ENCODE measurements around the gene HK2.

Gene HK2

DNA sequence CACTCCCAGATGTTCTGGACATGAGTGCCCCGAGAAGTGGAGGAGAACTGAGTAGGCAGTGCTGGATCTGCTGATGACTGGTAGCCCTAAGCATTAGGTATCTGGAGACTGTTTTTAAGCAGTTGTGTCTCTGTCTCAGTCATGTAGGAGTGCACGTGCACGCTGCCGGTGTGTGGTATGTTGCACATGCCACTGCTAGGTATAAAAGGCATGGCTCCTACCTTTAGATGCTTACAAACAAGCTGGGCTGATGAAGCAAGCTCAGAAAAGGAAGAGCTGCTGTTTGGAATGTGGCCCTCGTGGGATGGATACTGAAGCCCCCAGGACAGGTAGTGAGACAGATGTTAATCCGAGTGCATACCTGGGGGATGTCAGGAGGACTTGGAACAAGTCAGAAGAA, 49.1 kb downstream of the HK2 start:
- Histone ChIP-seq H3K27me3 (ENCODE audit: insufficient read depth, poor library complexity, severe bottlenecking) (no peaks in the 10 kb centered on the region), H3K4me3 (replicated peaks; ENCODE audit: insufficient read depth, low read length) (no peak overlapping the region), H3K27ac (replicated peaks) (no peak overlapping the region)
- no peak for DNase-seq (ENCODE audit: low read depth in 1 of 2, low spot score in 1 of 2)
- no peak for TF ChIP-seq POLR2AphosphoS5 (IDR thresholded peaks at IDR 0.05; ENCODE audit: low read depth)
- no peak for TF ChIP-seq GABPA (IDR thresholded peaks at IDR 0.05; ENCODE audit: low read depth)
- TF ChIP-seq REST (IDR thresholded peaks at IDR 0.05; ENCODE audit: insufficient replicate concordance, low read depth): no peak
- TF ChIP-seq, protein P1, sequence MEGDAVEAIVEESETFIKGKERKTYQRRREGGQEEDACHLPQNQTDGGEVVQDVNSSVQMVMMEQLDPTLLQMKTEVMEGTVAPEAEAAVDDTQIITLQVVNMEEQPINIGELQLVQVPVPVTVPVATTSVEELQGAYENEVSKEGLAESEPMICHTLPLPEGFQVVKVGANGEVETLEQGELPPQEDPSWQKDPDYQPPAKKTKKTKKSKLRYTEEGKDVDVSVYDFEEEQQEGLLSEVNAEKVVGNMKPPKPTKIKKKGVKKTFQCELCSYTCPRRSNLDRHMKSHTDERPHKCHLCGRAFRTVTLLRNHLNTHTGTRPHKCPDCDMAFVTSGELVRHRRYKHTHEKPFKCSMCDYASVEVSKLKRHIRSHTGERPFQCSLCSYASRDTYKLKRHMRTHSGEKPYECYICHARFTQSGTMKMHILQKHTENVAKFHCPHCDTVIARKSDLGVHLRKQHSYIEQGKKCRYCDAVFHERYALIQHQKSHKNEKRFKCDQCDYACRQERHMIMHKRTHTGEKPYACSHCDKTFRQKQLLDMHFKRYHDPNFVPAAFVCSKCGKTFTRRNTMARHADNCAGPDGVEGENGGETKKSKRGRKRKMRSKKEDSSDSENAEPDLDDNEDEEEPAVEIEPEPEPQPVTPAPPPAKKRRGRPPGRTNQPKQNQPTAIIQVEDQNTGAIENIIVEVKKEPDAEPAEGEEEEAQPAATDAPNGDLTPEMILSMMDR (IDR thresholded peaks at IDR 0.05; ENCODE audit: insufficient read depth, low read length): no peak
- TF ChIP-seq SPI1 (IDR thresholded peaks at IDR 0.05; ENCODE audit: borderline replicate concordance, low read depth): no peak

DNA sequence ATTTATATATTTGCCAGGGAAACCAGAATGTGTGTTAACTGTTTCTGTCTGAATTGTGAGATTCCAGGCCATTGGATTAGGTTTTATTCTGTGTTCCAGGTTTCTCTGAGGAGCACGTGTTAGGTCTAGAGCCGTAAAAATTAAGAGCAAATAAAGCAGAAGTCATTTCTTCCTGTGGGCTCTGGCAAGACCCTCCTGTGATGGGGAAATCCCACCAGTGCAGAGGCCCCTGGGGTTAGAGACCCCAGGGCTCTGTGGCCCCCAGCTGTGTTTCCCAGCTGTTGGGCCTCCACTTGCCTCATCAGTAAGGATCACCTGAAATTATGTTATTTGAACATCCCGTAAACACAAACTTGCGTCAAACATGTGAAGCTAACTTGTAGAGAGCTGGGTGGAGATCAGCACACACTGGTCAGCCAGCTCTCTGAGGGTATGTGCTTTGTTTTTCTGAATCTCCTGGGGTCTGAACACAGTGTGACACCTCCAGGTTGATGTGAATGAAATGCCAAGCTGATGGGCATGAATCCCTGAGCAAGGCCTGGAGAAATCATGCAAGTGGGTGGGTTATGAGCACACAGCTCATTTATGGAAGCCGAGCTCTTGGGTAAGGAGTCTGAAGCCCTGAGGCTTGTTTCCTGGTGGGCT, 50.3 kb downstream of the HK2 start:
- Histone ChIP-seq H3K4me3 (replicated peaks; ENCODE audit: insufficient read depth, low read length) (no peak overlapping the region), H3K27me3 (ENCODE audit: insufficient read depth, poor library complexity, severe bottlenecking) (no peaks in the 10 kb centered on the region), H3K27ac (replicated peaks) (peak overlapping the region; percentile 48)
- DNase-seq (ENCODE audit: low read depth in 1 of 2, low spot score in 1 of 2): peak in 1 of 2 experiments; percentile 75
- TF ChIP-seq, protein P1 (IDR thresholded peaks at IDR 0.05; ENCODE audit: insufficient read depth, low read length): no peak
- TF ChIP-seq SPI1 (IDR thresholded peaks at IDR 0.05; ENCODE audit: borderline replicate concordance, low read depth) (peak; percentile 80), POLR2AphosphoS5 (IDR thresholded peaks at IDR 0.05; ENCODE audit: low read depth) (peak; percentile 60; the same call in 1 of the 2 replicates)

GRCh38 chr2:74884866-74885265, 50.9 kb downstream of the HK2 start:
- DNase-seq (ENCODE audit: low read depth in 1 of 2, low spot score in 1 of 2): no peak
- Histone ChIP-seq H3K27ac (replicated peaks) (peak overlapping the region; percentile 48), H3K4me3 (replicated peaks; ENCODE audit: insufficient read depth, low read length) (no peak overlapping the region), H3K27me3 (ENCODE audit: insufficient read depth, poor library complexity, severe bottlenecking) (no peaks in the 10 kb centered on the region)
- no peak for TF ChIP-seq POLR2AphosphoS5 (IDR thresholded peaks at IDR 0.05; ENCODE audit: low read depth)
- no peak for TF ChIP-seq REST (IDR thresholded peaks at IDR 0.05; ENCODE audit: insufficient replicate concordance, low read depth)
- TF ChIP-seq, protein P1 (IDR thresholded peaks at IDR 0.05; ENCODE audit: insufficient read depth, low read length): no peak
- TF ChIP-seq GABPA (IDR thresholded peaks at IDR 0.05; ENCODE audit: low read depth): no peak
- TF ChIP-seq SPI1 (IDR thresholded peaks at IDR 0.05; ENCODE audit: borderline replicate concordance, low read depth): no peak

DNA sequence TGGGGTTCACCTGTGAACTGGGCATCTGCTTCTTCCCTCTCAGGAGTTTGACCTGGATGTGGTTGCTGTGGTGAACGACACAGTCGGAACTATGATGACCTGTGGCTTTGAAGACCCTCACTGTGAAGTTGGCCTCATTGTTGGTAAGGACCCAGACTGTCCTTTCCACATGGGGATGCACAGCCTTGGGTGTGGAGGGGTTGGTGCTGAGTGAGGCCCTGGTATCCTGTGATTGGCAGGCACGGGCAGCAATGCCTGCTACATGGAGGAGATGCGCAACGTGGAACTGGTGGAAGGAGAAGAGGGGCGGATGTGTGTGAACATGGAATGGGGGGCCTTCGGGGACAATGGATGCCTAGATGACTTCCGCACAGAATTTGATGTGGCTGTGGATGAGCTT, 52.3 kb downstream of the HK2 start:
- H3K4me3 ChIP-seq (replicated peaks; ENCODE audit: insufficient read depth, low read length): no peak overlapping the region
- DNase-seq (ENCODE audit: low read depth in 1 of 2, low spot score in 1 of 2): no peak

More for the DNA sequence above, 52.3 kb downstream of the HK2 start:
- no peak overlapping the region for H3K27ac ChIP-seq (replicated peaks)
- TF ChIP-seq POLR2AphosphoS5 (IDR thresholded peaks at IDR 0.05; ENCODE audit: low read depth): no peak
- no peaks in the 10 kb centered on the region for H3K27me3 ChIP-seq (ENCODE audit: insufficient read depth, poor library complexity, severe bottlenecking)
